Loucy (cell line): ENCODE results near the gene NIPAL4.

Source experiments
- H2AFZ ChIP-seq: fragments of 200-600 bp; sonication (generic); 2 replicates; pipeline ENCODE4 v1.6.0; 2016; ENCODE audit warnings: antibody characterized with exemption, mild to moderate bottlenecking, low read length, moderate library complexity
- H3F3A ChIP-seq: fragments of 200-600 bp; 2 replicates; pipeline ENCODE4 v1.6.0; 2016; ENCODE audit warnings: antibody characterized with exemption, low read depth, mild to moderate bottlenecking
- H3K27me3 ChIP-seq: fragments of 200-600 bp; sonication (generic); 2 replicates; pipeline ENCODE4 v1.6.1; 2014; ENCODE audit warnings: low read length, mild to moderate bottlenecking; ENCODE audit not compliant: insufficient read depth, poor library complexity, severe bottlenecking
- H3K36me3 ChIP-seq: fragments of 200-600 bp; sonication (generic); 2 replicates; pipeline ENCODE4 v1.6.1; 2016; ENCODE audit warnings: low read length; ENCODE audit not compliant: insufficient read depth
- H3K4me1 ChIP-seq: fragments of 200-600 bp; sonication (generic); 2 replicates; pipeline ENCODE4 v1.5.1; 2014; ENCODE audit warnings: low read length, mild to moderate bottlenecking; ENCODE audit not compliant: insufficient read depth, poor library complexity, severe bottlenecking
- H3K4me2 ChIP-seq: fragments of 200-600 bp; sonication (generic); 2 replicates; pipeline ENCODE4 v1.6.0; 2014; ENCODE audit warnings: antibody characterized with exemption, low read length, low read depth, mild to moderate bottlenecking; ENCODE audit not compliant: poor library complexity, severe bottlenecking
- H3K4me3 ChIP-seq: fragments of 200-600 bp; sonication (generic); 2 replicates; pipeline ENCODE4 v1.5.1; 2014; ENCODE audit warnings: low read length, mild to moderate bottlenecking, mixed read lengths; ENCODE audit not compliant: poor library complexity, severe bottlenecking
- H3K79me2 ChIP-seq: fragments of 200-600 bp; sonication (generic); 2 replicates; pipeline ENCODE4 v1.6.1; 2014; ENCODE audit warnings: low read length; ENCODE audit not compliant: insufficient read depth
- H3K9ac ChIP-seq: fragments of 200-600 bp; sonication (generic); 2 replicates; pipeline ENCODE4 v1.6.0; 2014; ENCODE audit warnings: mild to moderate bottlenecking, low read depth, low read length, moderate library complexity; ENCODE audit not compliant: poor library complexity, severe bottlenecking
- H3K9me2 ChIP-seq: fragments of 200-600 bp; sonication (generic); replicated peaks from 2 replicates; pipeline ENCODE4 v1.6.1; 2016; ENCODE audit warnings: low read depth, low read length, mixed read lengths
- H3K9me3 ChIP-seq: fragments of 200-600 bp; sonication (generic); 2 replicates; pipeline ENCODE4 v1.6.1; 2014; ENCODE audit warnings: mild to moderate bottlenecking, antibody characterized with exemption, low read length, low read depth; ENCODE audit not compliant: insufficient read depth
- H4K20me1 ChIP-seq: fragments of 200-600 bp; sonication (generic); 2 replicates; pipeline ENCODE4 v1.6.0; 2014; ENCODE audit warnings: antibody characterized with exemption, low read length, mild to moderate bottlenecking; ENCODE audit not compliant: insufficient read depth, poor library complexity, severe bottlenecking
- CTCF ChIP-seq: fragments of 200-600 bp; sonication (generic); conservative IDR thresholded peaks from 2 replicates; pipeline ENCODE4 v1.5.1; 2014; ENCODE audit warnings: mild to moderate bottlenecking, antibody characterized with exemption, low read length
- EZH2phosphoT487 ChIP-seq: fragments of 200-600 bp; IDR thresholded peaks from 2 replicates; pipeline ENCODE4 v1.6.1; 2018; ENCODE audit warnings: antibody characterized with exemption, mild to moderate bottlenecking, moderate library complexity, borderline replicate concordance

The NIPAL4 gene

GRCh38 chr5:157431544-157432200 is 28.3 kb upstream of the NIPAL4 start:
- Histone ChIP-seq H3K79me2 (no peaks in the 10 kb centered on the region), H3K4me2 (no peak overlapping the region), H4K20me1 (no peaks in the 10 kb centered on the region), H3K4me1 (no peaks in the 10 kb centered on the region), H3K9me2 (no peaks in the 10 kb centered on the region), H3K9me3 (no peaks in the 10 kb centered on the region), H3F3A (no peaks in the 10 kb centered on the region), H3K4me3 (no peak overlapping the region), H3K9ac (no peak overlapping the region), H3K27me3 (no peaks in the 10 kb centered on the region), H3K36me3 (no peaks in the 10 kb centered on the region), H2AFZ (no peak overlapping the region)
- no peak for TF ChIP-seq EZH2phosphoT487
- peak; percentile 50 for TF ChIP-seq CTCF

GRCh38 chr5:157434096-157434495 is 25.9 kb upstream of the NIPAL4 start:
- TF ChIP-seq CTCF (no peak), EZH2phosphoT487 (no peak)
- no peak overlapping the region for H3K4me3 ChIP-seq
- H3K27me3 ChIP-seq: no peaks in the 10 kb centered on the region
- no peak overlapping the region for H2AFZ ChIP-seq
- no peaks in the 10 kb centered on the region for H3F3A ChIP-seq
- no peak overlapping the region for H3K9ac ChIP-seq
- no peaks in the 10 kb centered on the region for H3K9me2 ChIP-seq
- H3K79me2 ChIP-seq: no peaks in the 10 kb centered on the region
- no peaks in the 10 kb centered on the region for H4K20me1 ChIP-seq
- no peaks in the 10 kb centered on the region for H3K4me1 ChIP-seq
- H3K4me2 ChIP-seq: no peak overlapping the region
- H3K36me3 ChIP-seq: no peaks in the 10 kb centered on the region
- no peaks in the 10 kb centered on the region for H3K9me3 ChIP-seq

- Histone ChIP-seq H3K4me1 (no peaks in the 10 kb centered on the region), H3K36me3 (no peaks in the 10 kb centered on the region), H3F3A (no peaks in the 10 kb centered on the region), H3K4me2 (no peak overlapping the region), H3K9me2 (no peaks in the 10 kb centered on the region), H3K79me2 (no peaks in the 10 kb centered on the region), H4K20me1 (no peaks in the 10 kb centered on the region), H3K4me3 (no peak overlapping the region), H2AFZ (no peak overlapping the region), H3K27me3 (no peaks in the 10 kb centered on the region), H3K9ac (no peak overlapping the region), H3K9me3 (no peaks in the 10 kb centered on the region)
- no peak for TF ChIP-seq EZH2phosphoT487
- no peak for TF ChIP-seq CTCF
Measured at GRCh38 chr5:157443041-157443549, 16.9 kb upstream of the NIPAL4 start.
